ENCODE measurements around the gene NPY4R2. TPM values are rescaled to one million over a fixed set of nuclear protein-coding genes. Genes with fewer than 3 reads are reported as not detected.
"Not testable (repeated sequence)": the region's sequence is repeated elsewhere in the genome, so short reads cannot be mapped to it uniquely, and the experiment has no call there.

The NPY4R2 gene
- total RNA-seq, 1 donor from 2014 or later, result not detected

- H3K4me3 Mint-ChIP-seq (ENCODE audit: low read depth); H3K36me3 Mint-ChIP-seq (ENCODE audit: insufficient read depth); DNase-seq (ENCODE audit: low spot score, unreplicated experiment); H3K27me3 Mint-ChIP-seq; H3K27ac Mint-ChIP-seq; H3K4me1 Mint-ChIP-seq (ENCODE audit: low read depth); H3K9me3 Mint-ChIP-seq (ENCODE audit: low read depth): not testable (repeated sequence)
Measured at GRCh38 chr10:47910486-47910885, 8.0 kb upstream of the NPY4R2 start.

- not testable (repeated sequence) for H3K27ac Mint-ChIP-seq; H3K27me3 Mint-ChIP-seq; H3K9me3 Mint-ChIP-seq (ENCODE audit: low read depth); DNase-seq (ENCODE audit: low spot score, unreplicated experiment); H3K36me3 Mint-ChIP-seq (ENCODE audit: insufficient read depth); H3K4me1 Mint-ChIP-seq (ENCODE audit: low read depth); H3K4me3 Mint-ChIP-seq (ENCODE audit: low read depth)
Measured at GRCh38 chr10:47914052-47914451, 4.4 kb upstream of the NPY4R2 start.

GRCh38 chr10:47915849-47916548 lies 2.5 kb upstream of the NPY4R2 start:
- not testable (repeated sequence) for H3K4me1 Mint-ChIP-seq (ENCODE audit: low read depth); H3K27ac Mint-ChIP-seq; H3K4me3 Mint-ChIP-seq (ENCODE audit: low read depth); H3K36me3 Mint-ChIP-seq (ENCODE audit: insufficient read depth); H3K27me3 Mint-ChIP-seq; DNase-seq (ENCODE audit: low spot score, unreplicated experiment); H3K9me3 Mint-ChIP-seq (ENCODE audit: low read depth)
- peak; percentile 17 for TF ChIP-seq CTCF (IDR thresholded peaks at IDR 0.05; ENCODE audit: unreplicated experiment)

GRCh38 chr10:47920610-47921009 lies 2.1 kb downstream of the NPY4R2 start:
- H3K27me3 Mint-ChIP-seq; H3K4me3 Mint-ChIP-seq (ENCODE audit: low read depth); H3K9me3 Mint-ChIP-seq (ENCODE audit: low read depth); H3K36me3 Mint-ChIP-seq (ENCODE audit: insufficient read depth); DNase-seq (ENCODE audit: low spot score, unreplicated experiment); H3K4me1 Mint-ChIP-seq (ENCODE audit: low read depth); H3K27ac Mint-ChIP-seq: not testable (repeated sequence)

GRCh38 chr10:47922503-47922902 lies 4.0 kb downstream of the NPY4R2 start:
- not testable (repeated sequence) for DNase-seq (ENCODE audit: low spot score, unreplicated experiment)

GRCh38 chr10:47924628-47925027 lies 6.2 kb downstream of the NPY4R2 start:
- not testable (repeated sequence) for H3K27ac Mint-ChIP-seq

More at GRCh38 chr10:47922503-47922902, 4.0 kb downstream of the NPY4R2 start:
- not testable (repeated sequence) for H3K27me3 Mint-ChIP-seq; H3K4me1 Mint-ChIP-seq (ENCODE audit: low read depth); H3K36me3 Mint-ChIP-seq (ENCODE audit: insufficient read depth); H3K27ac Mint-ChIP-seq; H3K4me3 Mint-ChIP-seq (ENCODE audit: low read depth); H3K9me3 Mint-ChIP-seq (ENCODE audit: low read depth)

GRCh38 chr10:47927147-47927916 lies 8.9 kb downstream of the NPY4R2 start:
- not testable (repeated sequence) for H3K4me3 Mint-ChIP-seq (ENCODE audit: low read depth); H3K36me3 Mint-ChIP-seq (ENCODE audit: insufficient read depth); H3K27me3 Mint-ChIP-seq; H3K27ac Mint-ChIP-seq; H3K9me3 Mint-ChIP-seq (ENCODE audit: low read depth); DNase-seq (ENCODE audit: low spot score, unreplicated experiment); H3K4me1 Mint-ChIP-seq (ENCODE audit: low read depth)

More at GRCh38 chr10:47924628-47925027, 6.2 kb downstream of the NPY4R2 start:
- not testable (repeated sequence) for H3K4me1 Mint-ChIP-seq (ENCODE audit: low read depth); H3K27me3 Mint-ChIP-seq; DNase-seq (ENCODE audit: low spot score, unreplicated experiment); H3K36me3 Mint-ChIP-seq (ENCODE audit: insufficient read depth); H3K9me3 Mint-ChIP-seq (ENCODE audit: low read depth); H3K4me3 Mint-ChIP-seq (ENCODE audit: low read depth)

GRCh38 chr10:47928225-47928624 lies 9.8 kb downstream of the NPY4R2 start:
- H3K4me1 Mint-ChIP-seq (ENCODE audit: low read depth); H3K36me3 Mint-ChIP-seq (ENCODE audit: insufficient read depth); DNase-seq (ENCODE audit: low spot score, unreplicated experiment); H3K9me3 Mint-ChIP-seq (ENCODE audit: low read depth); H3K4me3 Mint-ChIP-seq (ENCODE audit: low read depth); H3K27me3 Mint-ChIP-seq; H3K27ac Mint-ChIP-seq: not testable (repeated sequence)

GRCh38 chr10:47932824-47933223 lies 14.4 kb downstream of the NPY4R2 start:
- not testable (repeated sequence) for H3K27me3 Mint-ChIP-seq; DNase-seq (ENCODE audit: low spot score, unreplicated experiment); H3K36me3 Mint-ChIP-seq (ENCODE audit: insufficient read depth); H3K27ac Mint-ChIP-seq; H3K4me3 Mint-ChIP-seq (ENCODE audit: low read depth); H3K9me3 Mint-ChIP-seq (ENCODE audit: low read depth); H3K4me1 Mint-ChIP-seq (ENCODE audit: low read depth)

GRCh38 chr10:47933462-47933861 lies 15.0 kb downstream of the NPY4R2 start:
- H3K27me3 Mint-ChIP-seq; H3K27ac Mint-ChIP-seq; H3K9me3 Mint-ChIP-seq (ENCODE audit: low read depth); H3K4me3 Mint-ChIP-seq (ENCODE audit: low read depth); H3K36me3 Mint-ChIP-seq (ENCODE audit: insufficient read depth); H3K4me1 Mint-ChIP-seq (ENCODE audit: low read depth); DNase-seq (ENCODE audit: low spot score, unreplicated experiment): not testable (repeated sequence)

GRCh38 chr10:47936772-47937228 lies 18.3 kb downstream of the NPY4R2 start:
- peaks cover 10% of the 10 kb centered on the region for H3K4me1 Mint-ChIP-seq (ENCODE audit: low read depth)
- not testable (repeated sequence) for H3K27ac Mint-ChIP-seq; H3K4me3 Mint-ChIP-seq (ENCODE audit: low read depth); H3K36me3 Mint-ChIP-seq (ENCODE audit: insufficient read depth); H3K9me3 Mint-ChIP-seq (ENCODE audit: low read depth); DNase-seq (ENCODE audit: low spot score, unreplicated experiment); H3K27me3 Mint-ChIP-seq

GRCh38 chr10:47937634-47938033 lies 19.2 kb downstream of the NPY4R2 start:
- not testable (repeated sequence) for H3K27me3 Mint-ChIP-seq; H3K4me3 Mint-ChIP-seq (ENCODE audit: low read depth); DNase-seq (ENCODE audit: low spot score, unreplicated experiment); H3K36me3 Mint-ChIP-seq (ENCODE audit: insufficient read depth); H3K27ac Mint-ChIP-seq; H3K9me3 Mint-ChIP-seq (ENCODE audit: low read depth)
- peaks cover 15% of the 10 kb centered on the region for H3K4me1 Mint-ChIP-seq (ENCODE audit: low read depth)

All from progenitor cell of endocrine pancreas (in vitro differentiated cells).